ENCODE results near the gene TTLL3. TPM values are rescaled to one million over a fixed set of nuclear protein-coding genes. Genes with fewer than 3 reads are reported as not detected.

Gene TTLL3
- total RNA-seq, 1 donor from 2014 or later, result 18.8 TPM

- peaks cover 2% of the 10 kb centered on the region for H3K36me3 ChIP-seq (ENCODE audit: control insufficient read depth, insufficient read depth, low read length)
- no peak for DNase-seq (ENCODE audit: low read depth)
- no peaks in the 10 kb centered on the region for H3K27me3 ChIP-seq (ENCODE audit: control insufficient read depth, insufficient read depth, low read length)
- no peak overlapping the region for H3K4me3 ChIP-seq (ENCODE audit: low read depth, low read length)
- TF ChIP-seq CTCF (IDR thresholded peaks at IDR 0.05; ENCODE audit: insufficient read depth, low read length, poor library complexity, severe bottlenecking), result no peak
These were observed 33.0 kb upstream of the TTLL3 start for GRCh38 chr3:9776896-9777693.

GRCh38 chr3:9777694-9778021 is 32.4 kb upstream of the TTLL3 start:
- no peak for DNase-seq (ENCODE audit: low read depth)
- no peak for TF ChIP-seq CTCF (IDR thresholded peaks at IDR 0.05; ENCODE audit: insufficient read depth, low read length, poor library complexity, severe bottlenecking)
- H3K4me3 ChIP-seq (ENCODE audit: low read depth, low read length), result no peak overlapping the region
- peaks cover 2% of the 10 kb centered on the region for H3K36me3 ChIP-seq (ENCODE audit: control insufficient read depth, insufficient read depth, low read length)
- no peaks in the 10 kb centered on the region for H3K27me3 ChIP-seq (ENCODE audit: control insufficient read depth, insufficient read depth, low read length)

GRCh38 chr3:9778143-9779074 is 31.7 kb upstream of the TTLL3 start:
- peak; percentile 25 for DNase-seq (ENCODE audit: low read depth)
- Histone ChIP-seq H3K36me3 (ENCODE audit: control insufficient read depth, insufficient read depth, low read length) (peaks cover 2% of the 10 kb centered on the region), H3K27me3 (ENCODE audit: control insufficient read depth, insufficient read depth, low read length) (no peaks in the 10 kb centered on the region), H3K4me3 (ENCODE audit: low read depth, low read length) (no peak overlapping the region)
- no peak for TF ChIP-seq CTCF (IDR thresholded peaks at IDR 0.05; ENCODE audit: insufficient read depth, low read length, poor library complexity, severe bottlenecking)

- peaks cover 4% of the 10 kb centered on the region for H3K36me3 ChIP-seq (ENCODE audit: control insufficient read depth, insufficient read depth, low read length)
- H3K4me3 ChIP-seq (ENCODE audit: low read depth, low read length), result no peak overlapping the region
- DNase-seq (ENCODE audit: low read depth), result no peak
- no peaks in the 10 kb centered on the region for H3K27me3 ChIP-seq (ENCODE audit: control insufficient read depth, insufficient read depth, low read length)
- TF ChIP-seq CTCF (IDR thresholded peaks at IDR 0.05; ENCODE audit: insufficient read depth, low read length, poor library complexity, severe bottlenecking), result no peak
These were observed 30.9 kb upstream of the TTLL3 start for GRCh38 chr3:9779075-9779593.

GRCh38 chr3:9779721-9780457 is 30.2 kb upstream of the TTLL3 start:
- TF ChIP-seq CTCF (IDR thresholded peaks at IDR 0.05; ENCODE audit: insufficient read depth, low read length, poor library complexity, severe bottlenecking), result no peak
- Histone ChIP-seq H3K4me3 (ENCODE audit: low read depth, low read length) (no peak overlapping the region), H3K27me3 (ENCODE audit: control insufficient read depth, insufficient read depth, low read length) (no peaks in the 10 kb centered on the region), H3K36me3 (ENCODE audit: control insufficient read depth, insufficient read depth, low read length) (peaks cover 4% of the 10 kb centered on the region)
- no peak for DNase-seq (ENCODE audit: low read depth)

All from kidney epithelial cell (primary cell).